Ureter (tissue), 1 donor: ENCODE measurements around the gene CHST12. TPM values are rescaled to one million over a fixed set of nuclear protein-coding genes. Genes with fewer than 3 reads are reported as not detected.

Source experiments
- DNase-seq: peaks from one replicate; pipeline ENCODE4 v3.0.0-alpha.2; 2020; ENCODE audit warnings: low spot score
- total RNA-seq: library from RNA; stranded (reverse); gene quantifications from one replicate; pipeline ENCODE4 v1.2.4, GENCODE V29; 2023
- donor health status: DM: yes; HTN: yes; CAD: no.

Gene CHST12
- total RNA-seq, 1 donor from 2014 or later, result 19.0 TPM

GRCh38 chr7:2478399-2478785 is 75.0 kb downstream of the CHST12 start:
- DNase-seq, result no peak

- no peak for DNase-seq
Observed at GRCh38 chr7:2478800-2479199, 75.4 kb downstream of the CHST12 start.

- DNase-seq, result no peak
Observed at GRCh38 chr7:2479276-2480069, 76.1 kb downstream of the CHST12 start.

GRCh38 chr7:2480070-2480408 is 76.6 kb downstream of the CHST12 start:
- DNase-seq, result no peak

- no peak for DNase-seq
Observed at GRCh38 chr7:2481195-2481594, 77.8 kb downstream of the CHST12 start.

DNA sequence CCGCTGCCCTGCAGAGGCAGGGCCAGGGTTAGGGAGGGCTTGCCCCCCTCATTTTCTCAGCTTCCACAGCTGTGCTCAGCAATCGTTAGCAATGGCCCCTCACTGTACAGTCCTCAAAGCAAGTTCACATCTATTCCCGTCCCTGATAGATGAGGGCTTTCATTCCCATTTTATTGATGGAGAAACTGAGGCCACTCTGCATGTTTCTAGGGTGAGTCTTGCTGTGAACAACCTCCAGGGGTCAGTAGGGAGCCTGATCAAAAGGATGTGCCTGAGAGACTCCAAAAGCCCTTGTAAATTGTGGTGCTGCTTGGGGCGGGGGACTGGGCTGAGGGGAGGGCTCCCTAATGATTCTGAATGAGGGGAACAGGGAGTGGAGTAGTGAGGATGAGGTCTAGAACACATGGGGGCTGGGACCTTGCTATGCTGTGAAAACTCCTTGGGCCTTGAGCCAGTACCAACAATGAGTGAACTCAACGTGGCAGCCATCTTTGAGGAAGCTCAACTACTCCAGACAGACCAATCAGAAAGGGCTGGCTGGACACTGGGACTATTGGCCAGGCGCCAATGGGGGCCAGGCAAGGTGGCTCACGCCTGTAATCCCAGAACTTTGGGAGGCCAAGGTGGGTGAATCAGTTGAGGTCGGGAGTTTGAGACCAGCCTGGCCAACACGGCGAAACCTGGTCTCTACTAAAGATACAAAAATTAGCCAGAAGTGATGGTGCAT is 79.5 kb downstream of the CHST12 start:
- no peak for DNase-seq

DNA sequence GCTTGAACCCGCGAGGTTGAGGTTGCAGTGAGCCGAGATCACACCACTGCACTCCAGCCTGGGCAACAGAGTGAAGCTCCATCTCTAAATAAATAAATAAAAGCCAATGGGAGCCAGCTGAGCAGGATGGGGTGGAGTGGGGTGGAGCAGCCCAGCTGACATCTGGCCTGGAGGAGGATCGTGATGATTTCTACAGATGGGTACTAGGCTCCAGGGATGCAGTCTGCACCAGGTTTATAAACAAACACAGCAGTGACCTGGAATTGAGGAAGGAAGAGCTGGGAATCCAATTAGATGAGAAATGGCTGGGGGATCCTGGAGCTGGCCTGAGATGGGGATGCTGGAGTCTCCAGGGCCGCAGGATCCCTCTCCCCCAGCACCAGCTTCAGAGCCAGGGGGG is 80.1 kb downstream of the CHST12 start:
- DNase-seq, result no peak

DNA sequence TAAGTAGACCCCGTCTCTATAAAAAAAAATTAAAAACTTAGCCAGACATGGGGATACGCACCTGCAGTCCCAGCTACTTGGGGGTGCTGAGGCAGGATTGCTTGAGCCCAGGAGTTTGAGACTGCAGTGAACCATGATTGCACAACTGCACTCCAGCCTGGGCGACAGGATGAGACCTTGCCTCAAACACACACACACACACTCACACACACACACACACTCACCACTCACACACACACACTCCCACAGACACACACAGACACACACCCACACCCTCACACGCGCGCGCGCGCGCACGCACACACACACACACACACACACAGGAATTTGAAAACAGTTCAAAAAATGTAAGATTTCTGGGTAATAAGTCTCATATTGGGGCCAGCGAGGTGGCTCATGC is 81.5 kb downstream of the CHST12 start:
- no peak for DNase-seq

DNA sequence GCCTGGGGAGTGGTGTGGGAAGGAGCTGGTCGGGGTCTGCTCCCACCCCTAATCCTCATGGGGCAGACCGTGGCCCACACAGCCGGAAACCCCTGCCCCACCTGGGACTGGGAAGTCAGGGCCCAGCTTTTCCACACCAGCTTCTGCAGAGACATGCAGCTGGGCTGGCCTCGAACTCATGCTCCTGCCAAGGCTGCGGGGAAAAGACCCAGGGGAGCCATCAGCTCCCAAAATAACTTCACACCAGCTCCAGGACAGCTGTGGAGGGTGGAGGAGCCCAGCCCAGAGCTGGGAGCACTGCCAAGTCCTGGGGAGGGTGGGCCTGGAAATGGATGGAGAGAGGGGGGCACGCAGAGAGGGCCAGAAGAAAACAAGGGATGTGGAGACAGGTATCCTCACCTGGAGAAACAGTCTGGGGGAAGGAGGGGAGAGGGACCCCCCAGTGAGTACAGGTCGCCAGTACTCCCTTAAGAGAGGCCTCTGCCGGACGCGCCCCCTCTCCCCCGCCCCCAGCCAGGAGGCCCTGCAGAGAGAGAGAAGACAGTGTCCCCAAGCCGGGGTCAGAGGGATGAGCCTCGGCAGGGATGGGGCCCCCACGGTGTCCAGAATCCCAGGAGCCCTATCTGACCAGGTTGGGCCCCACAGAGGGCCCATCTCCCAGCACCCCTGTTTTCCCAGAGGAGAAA is 84.3 kb downstream of the CHST12 start:
- DNase-seq, result no peak

GRCh38 chr7:2488272-2488645 is 84.8 kb downstream of the CHST12 start:
- DNase-seq, result no peak

DNA sequence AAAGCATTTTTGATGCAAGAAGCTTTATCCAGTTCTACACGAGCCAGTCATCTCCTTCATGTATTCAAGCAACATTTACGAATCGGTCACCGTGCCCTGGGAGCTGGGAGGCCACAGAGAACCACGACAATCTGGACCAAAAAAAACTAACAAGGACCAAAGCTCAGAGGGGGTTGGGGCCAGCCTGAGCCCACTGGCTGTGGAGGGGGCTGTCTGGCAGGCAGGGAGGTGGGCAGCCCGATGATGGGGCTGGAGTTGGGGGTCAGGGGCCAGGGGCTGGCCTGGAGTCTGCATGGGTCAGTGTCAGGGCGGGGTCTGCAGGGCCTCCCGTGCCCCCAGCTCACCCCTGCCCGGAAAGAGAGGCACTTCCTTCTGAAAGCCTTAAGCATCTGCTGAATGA is 85.3 kb downstream of the CHST12 start:
- no peak for DNase-seq

GRCh38 chr7:2490181-2490651 is 86.8 kb downstream of the CHST12 start:
- DNase-seq, result no peak

- DNase-seq, result no peak
Observed at GRCh38 chr7:2492038-2492437, 88.6 kb downstream of the CHST12 start.

DNA sequence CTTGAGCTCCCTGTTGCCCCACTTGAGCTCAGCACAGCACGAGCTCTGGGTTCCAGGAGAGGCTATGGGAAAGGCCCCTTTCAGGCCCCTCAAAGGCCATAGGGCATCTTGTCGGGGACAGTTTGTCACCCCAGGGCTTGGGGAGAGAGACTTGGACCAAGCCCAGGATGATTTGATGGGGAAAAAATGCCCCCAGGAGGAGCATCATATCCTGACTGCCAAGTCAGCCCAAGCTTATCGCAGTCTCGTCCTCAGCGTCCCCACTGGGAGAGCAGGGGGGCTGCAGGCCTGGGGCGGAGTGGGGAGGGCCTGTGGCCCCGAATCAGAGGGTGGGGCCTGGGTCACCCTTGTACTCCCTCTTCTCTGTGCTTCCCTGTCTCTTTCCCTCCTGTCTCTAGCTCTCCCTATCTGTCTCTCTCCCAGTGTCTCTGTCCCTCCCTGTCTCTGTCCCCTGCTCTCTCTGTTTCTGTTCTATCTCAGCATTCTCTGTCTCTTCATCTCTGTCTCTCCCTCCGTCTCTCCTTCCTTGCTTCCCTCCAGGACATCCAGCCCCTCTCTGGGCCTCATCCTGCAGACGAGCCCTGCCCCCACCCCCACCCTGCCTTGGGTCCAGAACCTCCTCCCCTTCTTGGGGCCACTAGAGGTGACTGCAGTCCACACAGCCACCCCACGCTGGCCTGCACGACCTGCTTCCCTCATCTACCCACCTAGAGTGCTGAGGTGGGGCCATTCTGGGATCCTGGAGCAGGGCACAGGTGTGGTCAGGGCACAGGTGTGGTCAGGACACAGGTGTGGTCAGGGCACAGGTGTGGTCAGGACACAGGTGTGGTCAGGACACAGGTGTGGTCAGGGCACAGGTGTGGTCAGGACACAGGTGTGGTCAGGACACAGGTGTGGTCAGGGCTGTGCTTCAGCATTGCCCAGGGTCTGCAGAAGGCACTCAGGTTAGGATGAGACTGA is 90.1 kb downstream of the CHST12 start:
- no peak for DNase-seq

- DNase-seq, result no peak
Observed at GRCh38 chr7:2494191-2495130, 91.0 kb downstream of the CHST12 start.

DNA sequence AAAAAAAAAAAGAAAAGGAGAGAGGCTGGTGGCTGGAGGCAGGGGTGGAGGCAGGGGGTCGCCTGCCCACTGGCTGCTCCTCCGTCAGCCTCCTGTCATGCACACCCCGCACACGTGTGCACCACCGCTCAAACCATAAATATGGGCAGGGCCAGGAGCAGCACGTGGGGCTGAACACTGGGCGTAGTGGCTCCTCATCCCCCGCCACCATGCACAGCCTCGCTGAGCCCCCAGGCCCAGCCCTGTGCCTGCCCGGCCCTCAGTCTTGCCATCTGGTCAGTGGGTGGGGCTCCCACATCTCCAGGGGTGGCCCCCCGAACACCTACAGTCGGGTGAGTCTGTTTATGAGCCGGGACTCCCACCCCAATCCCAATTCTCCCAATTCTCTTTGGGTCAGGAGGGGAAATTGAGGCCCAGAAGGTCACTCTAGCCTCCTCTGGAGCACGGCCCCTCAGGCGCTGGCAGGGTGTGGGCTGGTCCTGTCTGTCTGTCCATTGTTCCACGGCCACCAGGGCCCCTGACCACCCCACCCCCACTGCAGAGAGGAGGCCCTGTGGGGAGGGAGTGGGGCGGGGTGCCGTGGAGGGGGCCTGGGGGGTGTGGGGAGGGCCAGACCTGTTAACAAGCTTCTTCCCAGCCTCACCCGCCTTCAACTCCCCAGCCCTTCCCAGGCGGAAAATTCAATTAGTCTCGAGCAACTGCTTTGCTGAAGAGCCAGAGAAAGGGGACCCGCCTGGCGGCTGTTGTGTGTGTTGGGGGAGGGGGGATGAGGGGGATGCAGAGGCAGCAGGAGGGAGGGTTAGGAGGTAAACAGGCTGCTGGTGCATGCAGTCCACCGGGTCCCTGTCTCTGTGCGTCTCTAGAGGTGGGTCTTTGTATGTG is 92.2 kb downstream of the CHST12 start:
- DNase-seq, result no peak

DNA sequence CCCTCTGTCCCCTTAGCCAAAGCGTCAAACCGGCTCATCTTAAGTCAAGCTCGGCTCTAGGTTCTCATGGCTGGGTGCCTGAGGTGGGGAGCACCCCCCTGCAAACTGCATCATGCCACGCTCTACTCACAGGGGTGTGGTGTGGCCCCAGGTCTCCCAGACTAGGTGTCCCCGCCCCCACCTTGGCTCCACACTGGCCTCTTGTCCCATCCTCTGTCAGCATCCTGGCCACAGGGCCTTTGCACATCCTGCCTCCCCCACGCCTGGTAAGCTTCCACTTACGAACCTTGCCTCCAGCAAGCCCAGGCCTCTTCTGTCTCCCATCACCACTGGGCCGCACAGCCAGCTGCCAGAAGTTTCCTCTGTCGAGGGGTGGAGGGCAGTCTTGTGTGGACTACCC is 93.0 kb downstream of the CHST12 start:
- DNase-seq, result no peak

DNA sequence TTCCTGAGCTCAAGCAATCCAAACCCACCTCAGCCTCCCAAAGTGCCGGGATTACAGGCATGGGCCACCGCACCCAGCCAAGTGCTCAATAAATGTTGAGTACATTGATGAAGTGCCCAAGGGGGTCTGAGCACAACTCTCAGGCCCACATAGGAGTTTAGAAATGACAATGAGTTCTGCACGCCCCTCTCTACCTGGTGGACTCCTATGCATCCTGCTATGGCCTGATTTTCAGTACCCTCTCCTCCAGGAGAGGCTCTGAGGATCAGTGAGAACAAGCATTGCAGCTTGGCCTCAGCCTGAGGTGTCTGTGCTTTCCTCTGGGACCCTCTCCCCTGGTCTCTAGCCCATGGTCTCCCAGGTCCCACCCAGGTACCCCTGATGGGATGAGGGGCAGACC is 93.7 kb downstream of the CHST12 start:
- DNase-seq, result no peak

DNA sequence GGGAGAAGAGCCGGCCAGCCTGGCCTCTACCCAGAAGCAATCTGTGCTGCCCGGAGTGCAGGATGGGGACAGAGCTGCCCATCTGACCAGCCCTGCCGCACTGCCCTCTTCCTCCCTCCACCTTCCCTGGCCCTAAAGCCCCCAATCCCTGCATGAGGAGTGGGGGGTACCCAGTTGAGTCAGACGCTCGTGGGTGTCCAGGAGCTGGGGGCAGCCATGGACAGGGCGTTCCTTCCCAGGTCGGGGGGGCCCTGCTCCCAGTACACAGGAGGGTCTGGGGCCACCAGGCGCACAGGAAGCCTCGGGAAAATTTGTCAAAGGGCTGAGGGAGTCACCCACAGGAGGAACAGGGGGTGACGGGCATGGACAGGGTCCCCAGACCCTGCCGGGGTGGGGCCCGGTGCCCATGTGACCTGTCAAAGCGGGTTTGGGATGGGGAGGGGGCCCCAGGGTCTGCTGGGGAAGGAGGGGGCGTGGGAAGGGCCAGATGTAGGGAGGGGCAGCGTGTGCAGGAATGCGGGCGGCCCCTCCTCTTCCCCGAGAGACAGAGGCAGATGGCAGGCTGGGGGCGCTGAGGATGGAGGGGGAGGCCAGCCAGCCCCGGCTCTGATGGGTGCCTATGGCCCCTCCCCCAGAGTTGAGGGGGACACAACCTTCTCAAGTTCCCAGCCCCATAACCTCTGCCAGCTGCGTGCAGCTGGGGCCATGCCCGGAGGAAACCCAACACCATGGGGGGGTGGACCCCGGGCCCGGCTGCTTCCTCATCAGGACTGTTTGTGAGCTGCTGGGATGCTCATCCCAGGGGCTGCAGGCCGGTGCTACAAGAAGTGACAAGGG is 94.3 kb downstream of the CHST12 start:
- no peak for DNase-seq
